ENCODE measurements around the gene SH3RF1. TPM values are rescaled to one million over a fixed set of nuclear protein-coding genes. Genes with fewer than 3 reads are reported as not detected.
A peak's percentile ranks its signal among the peaks of the same experiment; 100 is the strongest.

Gene SH3RF1
- total and polyA plus RNA-seq, 10 of the 15 experiments (the other 5 are each of a cell fraction or from before 2014, with no cell fraction given) = 4.5 to 22.5 (median 10.4) TPM

DNA sequence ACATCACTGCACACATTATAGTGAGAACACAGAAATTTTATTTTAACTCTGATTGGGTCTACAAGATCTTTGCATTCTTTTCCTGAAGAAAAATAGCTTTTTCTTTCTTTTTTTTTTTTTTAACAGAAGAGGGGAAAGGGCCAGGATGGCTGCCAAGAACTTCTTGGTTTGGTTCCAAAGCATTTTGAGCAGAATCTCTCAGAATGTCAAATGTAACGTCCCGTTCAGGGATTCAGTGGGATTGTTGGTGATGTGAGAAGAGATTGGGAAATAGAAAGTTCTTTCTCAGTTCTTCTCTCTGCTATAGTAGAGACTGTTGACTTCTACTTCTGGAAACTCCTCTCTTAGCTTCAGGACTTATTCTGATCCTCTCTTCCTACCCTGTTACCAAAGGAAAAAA is 189.8 kb downstream of the SH3RF1 start:
- intact Hi-C loops (cut with micrococcal nuclease; ENCODE audit: unreplicated experiment) (no loop called here), in situ Hi-C loops (cut with MboI) (no loop called here)
- BruUV-seq (replicated peaks) = no TSS peak
- Histone ChIP-seq H3K9ac (ENCODE audit: control insufficient read depth, insufficient read depth, low read length) (no peak overlapping the region), H3K9me3 (replicated peaks; ENCODE audit: control insufficient read depth, insufficient read depth, low read length) (no peaks in the 10 kb centered on the region), H4K20me1 (ENCODE audit: control insufficient read depth, insufficient read depth) (no peaks in the 10 kb centered on the region), H3K4me1 (ENCODE audit: control insufficient read depth, insufficient read depth, low read length) (peaks cover 16% of the 10 kb centered on the region), H3K27ac (ENCODE audit: control insufficient read depth, insufficient read depth) (peak overlapping the region; percentile 18), H3K27me3 (replicated peaks in 1 of 2; ENCODE audit: control insufficient read depth in 2 of 2, insufficient read depth in 2 of 2, low read length in 1 of 2) (no peaks in the 10 kb centered on the region), H3K79me2 (ENCODE audit: control insufficient read depth, insufficient read depth, low read length) (no peaks in the 10 kb centered on the region), H3K36me3 (ENCODE audit: control insufficient read depth in 2 of 2, insufficient read depth in 2 of 2, low read length in 1 of 2) (no peaks in the 10 kb centered on the region), H3K4me3 (peak overlapping the region; percentile 33; the same call in 1 of the 2 replicates), H2AFZ (ENCODE audit: control insufficient read depth, low read depth, low read length) (peak overlapping the region; percentile 24; the same call in 1 of the 2 replicates), H3K4me2 (ENCODE audit: control insufficient read depth, insufficient read depth) (peak overlapping the region; percentile 72)
- 100% methylated on average over 2 of the region's 2 CpGs for WGBS (ENCODE audit: insufficient coverage, insufficient replicate concordance, low lambda C conversion rate, missing lambda C conversion rate)
- ChIA-PET RAD21 (ENCODE audit: unreplicated experiment) (no interaction called here), SMC1A (ENCODE audit: uncharacterized antibody, unreplicated experiment) (interaction anchor here (0.7 to 1.4 kb wide), 2 partner anchors 11 to 485 kb away, joined by 3 read pairs; no protein-coding TSS in a partner anchor), POLR2A (interaction anchor here (0.7 kb wide), 1 partner anchor 172 kb away, joined by 4 read pairs; no protein-coding TSS in a partner anchor), CTCF (interaction anchor here (0.5 to 1.5 kb wide), 2 partner anchors 56 to 271 kb away, joined by 3 to 5 read pairs; no protein-coding TSS in a partner anchor)
- DNase-seq (ENCODE audit: low read depth, low spot score) (no peak), FAIRE-seq (no peak), ATAC-seq (peak; percentile 36; the same call in 2 of the 3 replicates)
- TF ChIP-seq SREBF2 (IDR thresholded peaks at IDR 0.05; ENCODE audit: low read length) (no peak), KLF5 (IDR thresholded peaks at IDR 0.05; ENCODE audit: partially characterized antibody) (no peak), PAX5 (IDR thresholded peaks at IDR 0.05; ENCODE audit: borderline replicate concordance, low read depth, low read length) (no peak), RB1 (IDR thresholded peaks at IDR 0.05; ENCODE audit: borderline replicate concordance) (no peak)
- TF ChIP-seq, protein P1, sequence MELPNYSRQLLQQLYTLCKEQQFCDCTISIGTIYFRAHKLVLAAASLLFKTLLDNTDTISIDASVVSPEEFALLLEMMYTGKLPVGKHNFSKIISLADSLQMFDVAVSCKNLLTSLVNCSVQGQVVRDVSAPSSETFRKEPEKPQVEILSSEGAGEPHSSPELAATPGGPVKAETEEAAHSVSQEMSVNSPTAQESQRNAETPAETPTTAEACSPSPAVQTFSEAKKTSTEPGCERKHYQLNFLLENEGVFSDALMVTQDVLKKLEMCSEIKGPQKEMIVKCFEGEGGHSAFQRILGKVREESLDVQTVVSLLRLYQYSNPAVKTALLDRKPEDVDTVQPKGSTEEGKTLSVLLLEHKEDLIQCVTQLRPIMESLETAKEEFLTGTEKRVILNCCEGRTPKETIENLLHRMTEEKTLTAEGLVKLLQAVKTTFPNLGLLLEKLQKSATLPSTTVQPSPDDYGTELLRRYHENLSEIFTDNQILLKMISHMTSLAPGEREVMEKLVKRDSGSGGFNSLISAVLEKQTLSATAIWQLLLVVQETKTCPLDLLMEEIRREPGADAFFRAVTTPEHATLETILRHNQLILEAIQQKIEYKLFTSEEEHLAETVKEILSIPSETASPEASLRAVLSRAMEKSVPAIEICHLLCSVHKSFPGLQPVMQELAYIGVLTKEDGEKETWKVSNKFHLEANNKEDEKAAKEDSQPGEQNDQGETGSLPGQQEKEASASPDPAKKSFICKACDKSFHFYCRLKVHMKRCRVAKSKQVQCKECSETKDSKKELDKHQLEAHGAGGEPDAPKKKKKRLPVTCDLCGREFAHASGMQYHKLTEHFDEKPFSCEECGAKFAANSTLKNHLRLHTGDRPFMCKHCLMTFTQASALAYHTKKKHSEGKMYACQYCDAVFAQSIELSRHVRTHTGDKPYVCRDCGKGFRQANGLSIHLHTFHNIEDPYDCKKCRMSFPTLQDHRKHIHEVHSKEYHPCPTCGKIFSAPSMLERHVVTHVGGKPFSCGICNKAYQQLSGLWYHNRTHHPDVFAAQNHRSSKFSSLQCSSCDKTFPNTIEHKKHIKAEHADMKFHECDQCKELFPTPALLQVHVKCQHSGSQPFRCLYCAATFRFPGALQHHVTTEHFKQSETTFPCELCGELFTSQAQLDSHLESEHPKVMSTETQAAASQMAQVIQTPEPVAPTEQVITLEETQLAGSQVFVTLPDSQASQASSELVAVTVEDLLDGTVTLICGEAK (IDR thresholded peaks at IDR 0.05; ENCODE audit: borderline replicate concordance) = no peak
- TF ChIP-seq, protein P2, sequence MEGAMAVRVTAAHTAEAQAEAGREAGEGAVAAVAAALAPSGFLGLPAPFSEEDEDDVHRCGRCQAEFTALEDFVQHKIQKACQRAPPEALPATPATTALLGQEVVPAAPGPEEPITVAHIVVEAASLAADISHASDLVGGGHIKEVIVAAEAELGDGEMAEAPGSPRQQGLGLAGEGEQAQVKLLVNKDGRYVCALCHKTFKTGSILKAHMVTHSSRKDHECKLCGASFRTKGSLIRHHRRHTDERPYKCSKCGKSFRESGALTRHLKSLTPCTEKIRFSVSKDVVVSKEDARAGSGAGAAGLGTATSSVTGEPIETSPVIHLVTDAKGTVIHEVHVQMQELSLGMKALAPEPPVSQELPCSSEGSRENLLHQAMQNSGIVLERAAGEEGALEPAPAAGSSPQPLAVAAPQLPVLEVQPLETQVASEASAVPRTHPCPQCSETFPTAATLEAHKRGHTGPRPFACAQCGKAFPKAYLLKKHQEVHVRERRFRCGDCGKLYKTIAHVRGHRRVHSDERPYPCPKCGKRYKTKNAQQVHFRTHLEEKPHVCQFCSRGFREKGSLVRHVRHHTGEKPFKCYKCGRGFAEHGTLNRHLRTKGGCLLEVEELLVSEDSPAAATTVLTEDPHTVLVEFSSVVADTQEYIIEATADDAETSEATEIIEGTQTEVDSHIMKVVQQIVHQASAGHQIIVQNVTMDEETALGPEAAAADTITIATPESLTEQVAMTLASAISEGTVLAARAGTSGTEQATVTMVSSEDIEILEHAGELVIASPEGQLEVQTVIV (IDR thresholded peaks at IDR 0.05; ENCODE audit: borderline replicate concordance, partially characterized antibody) = no peak
- TF ChIP-seq, protein P3, sequence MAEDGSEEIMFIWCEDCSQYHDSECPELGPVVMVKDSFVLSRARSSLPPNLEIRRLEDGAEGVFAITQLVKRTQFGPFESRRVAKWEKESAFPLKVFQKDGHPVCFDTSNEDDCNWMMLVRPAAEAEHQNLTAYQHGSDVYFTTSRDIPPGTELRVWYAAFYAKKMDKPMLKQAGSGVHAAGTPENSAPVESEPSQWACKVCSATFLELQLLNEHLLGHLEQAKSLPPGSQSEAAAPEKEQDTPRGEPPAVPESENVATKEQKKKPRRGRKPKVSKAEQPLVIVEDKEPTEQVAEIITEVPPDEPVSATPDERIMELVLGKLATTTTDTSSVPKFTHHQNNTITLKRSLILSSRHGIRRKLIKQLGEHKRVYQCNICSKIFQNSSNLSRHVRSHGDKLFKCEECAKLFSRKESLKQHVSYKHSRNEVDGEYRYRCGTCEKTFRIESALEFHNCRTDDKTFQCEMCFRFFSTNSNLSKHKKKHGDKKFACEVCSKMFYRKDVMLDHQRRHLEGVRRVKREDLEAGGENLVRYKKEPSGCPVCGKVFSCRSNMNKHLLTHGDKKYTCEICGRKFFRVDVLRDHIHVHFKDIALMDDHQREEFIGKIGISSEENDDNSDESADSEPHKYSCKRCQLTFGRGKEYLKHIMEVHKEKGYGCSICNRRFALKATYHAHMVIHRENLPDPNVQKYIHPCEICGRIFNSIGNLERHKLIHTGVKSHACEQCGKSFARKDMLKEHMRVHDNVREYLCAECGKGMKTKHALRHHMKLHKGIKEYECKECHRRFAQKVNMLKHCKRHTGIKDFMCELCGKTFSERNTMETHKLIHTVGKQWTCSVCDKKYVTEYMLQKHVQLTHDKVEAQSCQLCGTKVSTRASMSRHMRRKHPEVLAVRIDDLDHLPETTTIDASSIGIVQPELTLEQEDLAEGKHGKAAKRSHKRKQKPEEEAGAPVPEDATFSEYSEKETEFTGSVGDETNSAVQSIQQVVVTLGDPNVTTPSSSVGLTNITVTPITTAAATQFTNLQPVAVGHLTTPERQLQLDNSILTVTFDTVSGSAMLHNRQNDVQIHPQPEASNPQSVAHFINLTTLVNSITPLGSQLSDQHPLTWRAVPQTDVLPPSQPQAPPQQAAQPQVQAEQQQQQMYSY (CRISPR knock-in tag; IDR thresholded peaks at IDR 0.05) = no peak

Data from GM12878 (cell line).